ENCODE measurements around the gene ARID2. TPM values are rescaled to one million over a fixed set of nuclear protein-coding genes. Genes with fewer than 3 reads are reported as not detected.

Gene ARID2
- total RNA-seq, 4 donors from 2014 or later: 22.9 to 39.9 (median 33.8) TPM

DNA sequence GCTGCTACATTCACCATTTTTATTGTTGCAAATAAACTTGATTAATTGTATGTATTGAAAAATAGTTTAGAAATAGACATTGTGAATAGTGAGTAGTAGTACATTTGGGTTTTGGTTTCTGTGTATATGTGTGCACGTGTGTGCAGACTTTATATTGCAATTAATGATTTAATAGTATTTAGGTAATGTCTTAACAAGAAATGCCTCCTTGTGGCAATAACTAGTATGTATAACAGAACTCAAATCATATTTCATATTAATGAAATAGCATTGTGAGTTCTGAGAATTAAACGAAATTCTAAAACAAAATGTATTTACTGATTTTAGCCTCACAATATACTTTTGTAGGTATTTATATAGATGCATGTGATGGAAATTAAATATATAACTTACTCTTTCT lies 160.8 kb downstream of the ARID2 start:
- Histone ChIP-seq H3K9me3 (no peaks in the 10 kb centered on the region), H3K4me1 (no peaks in the 10 kb centered on the region), H3K27ac (no peak overlapping the region), H3K36me3 (peaks cover 0 to 40% (median 16%) of the 10 kb centered on the region in 4 donors), H3K4me3 (no peak overlapping the region), H3K27me3 (no peaks in the 10 kb centered on the region)
- WGBS, 2 donors (ENCODE audit: low coverage in 1 of 2): 86 to 89% methylated on average over 2 of the region's 2 CpGs
- TF ChIP-seq POLR2A (IDR thresholded peaks at IDR 0.05) (no peak), EP300 (IDR thresholded peaks at IDR 0.05; ENCODE audit: low read depth) (no peak), POLR2AphosphoS5 (IDR thresholded peaks at IDR 0.05) (no peak)
- intact Hi-C loops (cut with DNase I; ENCODE audit: low total_unique reads) (no loop called here), in situ Hi-C loops (cut with MboI; ENCODE audit: low pct_ligation_motif_present in 1 of 4, low pct_unique_long_range_greater_than_20kb in 1 of 4, low sequenced_read_pairs in 3 of 4) (no loop called here)
- no peak for DNase-seq

DNA sequence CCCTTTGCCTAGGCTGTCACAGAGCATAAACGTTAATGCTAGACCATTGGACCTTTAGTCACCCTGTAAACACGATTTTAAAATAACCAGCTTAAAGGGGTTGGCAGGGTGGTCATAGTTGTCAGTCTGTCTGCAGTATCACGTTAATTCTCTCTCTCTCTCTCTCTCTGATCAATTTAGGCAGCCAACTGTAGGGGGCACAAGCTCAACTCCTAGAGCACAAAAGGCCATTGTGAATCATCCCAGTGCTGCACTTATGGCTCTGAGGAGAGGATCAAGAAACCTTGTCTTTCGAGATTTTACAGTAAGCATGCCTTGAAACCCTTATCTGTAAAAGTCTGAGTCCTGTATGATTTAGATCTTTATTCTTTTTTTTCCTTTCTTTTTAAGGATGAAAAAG lies 163.7 kb downstream of the ARID2 start:
- intact Hi-C loops (cut with DNase I; ENCODE audit: low total_unique reads) (no loop called here), in situ Hi-C loops (cut with MboI; ENCODE audit: low pct_ligation_motif_present in 1 of 4, low pct_unique_long_range_greater_than_20kb in 1 of 4, low sequenced_read_pairs in 3 of 4) (no loop called here)
- Histone ChIP-seq H3K9me3 (no peaks in the 10 kb centered on the region), H3K27me3 (no peaks in the 10 kb centered on the region), H3K4me3 (no peak overlapping the region), H3K27ac (no peak overlapping the region), H3K36me3 (peaks cover 0 to 54% (median 16%) of the 10 kb centered on the region in 4 donors), H3K4me1 (no peaks in the 10 kb centered on the region)
- no peak for DNase-seq
- 71% methylated on average over 4 of the region's 4 CpGs for WGBS, 2 donors (ENCODE audit: low coverage in 1 of 2)
- TF ChIP-seq, protein P1, sequence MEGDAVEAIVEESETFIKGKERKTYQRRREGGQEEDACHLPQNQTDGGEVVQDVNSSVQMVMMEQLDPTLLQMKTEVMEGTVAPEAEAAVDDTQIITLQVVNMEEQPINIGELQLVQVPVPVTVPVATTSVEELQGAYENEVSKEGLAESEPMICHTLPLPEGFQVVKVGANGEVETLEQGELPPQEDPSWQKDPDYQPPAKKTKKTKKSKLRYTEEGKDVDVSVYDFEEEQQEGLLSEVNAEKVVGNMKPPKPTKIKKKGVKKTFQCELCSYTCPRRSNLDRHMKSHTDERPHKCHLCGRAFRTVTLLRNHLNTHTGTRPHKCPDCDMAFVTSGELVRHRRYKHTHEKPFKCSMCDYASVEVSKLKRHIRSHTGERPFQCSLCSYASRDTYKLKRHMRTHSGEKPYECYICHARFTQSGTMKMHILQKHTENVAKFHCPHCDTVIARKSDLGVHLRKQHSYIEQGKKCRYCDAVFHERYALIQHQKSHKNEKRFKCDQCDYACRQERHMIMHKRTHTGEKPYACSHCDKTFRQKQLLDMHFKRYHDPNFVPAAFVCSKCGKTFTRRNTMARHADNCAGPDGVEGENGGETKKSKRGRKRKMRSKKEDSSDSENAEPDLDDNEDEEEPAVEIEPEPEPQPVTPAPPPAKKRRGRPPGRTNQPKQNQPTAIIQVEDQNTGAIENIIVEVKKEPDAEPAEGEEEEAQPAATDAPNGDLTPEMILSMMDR (IDR thresholded peaks at IDR 0.05): no peak
- no peak for TF ChIP-seq POLR2A (IDR thresholded peaks at IDR 0.05)
- no peak for TF ChIP-seq POLR2AphosphoS5 (IDR thresholded peaks at IDR 0.05)
- no peak for TF ChIP-seq EP300 (IDR thresholded peaks at IDR 0.05; ENCODE audit: low read depth)

DNA sequence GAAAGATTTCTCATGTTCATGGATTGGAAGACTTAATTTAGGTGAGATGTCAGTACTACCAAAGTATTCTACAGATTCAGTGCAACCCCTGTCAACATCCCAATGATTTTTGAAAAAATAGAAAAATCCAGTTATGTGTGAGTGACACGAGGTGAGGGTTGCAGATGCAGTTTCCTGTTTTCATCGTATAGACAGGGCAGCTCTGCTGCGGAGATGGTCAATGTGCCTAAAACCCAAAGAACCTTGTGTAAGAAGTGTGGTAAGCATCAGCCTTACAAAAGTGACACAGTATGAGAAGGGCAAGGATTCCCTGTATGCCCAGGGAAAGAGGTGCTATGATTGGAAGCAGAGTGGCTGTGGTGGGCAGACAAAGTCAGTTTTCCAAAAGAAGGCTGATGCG lies 166.5 kb downstream of the ARID2 start:
- Histone ChIP-seq H3K9me3 (no peaks in the 10 kb centered on the region), H3K4me1 (no peaks in the 10 kb centered on the region), H3K27me3 (no peaks in the 10 kb centered on the region), H3K27ac (no peak overlapping the region), H3K4me3 (no peak overlapping the region), H3K36me3 (peaks cover 0 to 54% (median 16%) of the 10 kb centered on the region in 4 donors)
- no peak for DNase-seq
- TF ChIP-seq EP300 (IDR thresholded peaks at IDR 0.05; ENCODE audit: low read depth) (no peak), POLR2AphosphoS5 (IDR thresholded peaks at IDR 0.05) (no peak), POLR2A (IDR thresholded peaks at IDR 0.05) (no peak)
- TF ChIP-seq, protein P1 (IDR thresholded peaks at IDR 0.05): no peak
- intact Hi-C loops (cut with DNase I; ENCODE audit: low total_unique reads) (no loop called here), in situ Hi-C loops (cut with MboI; ENCODE audit: low pct_ligation_motif_present in 1 of 4, low pct_unique_long_range_greater_than_20kb in 1 of 4, low sequenced_read_pairs in 3 of 4) (no loop called here)
- WGBS, 2 donors (ENCODE audit: low coverage in 1 of 2): 94% methylated on average over 3 to 4 of the region's 4 CpGs

DNA sequence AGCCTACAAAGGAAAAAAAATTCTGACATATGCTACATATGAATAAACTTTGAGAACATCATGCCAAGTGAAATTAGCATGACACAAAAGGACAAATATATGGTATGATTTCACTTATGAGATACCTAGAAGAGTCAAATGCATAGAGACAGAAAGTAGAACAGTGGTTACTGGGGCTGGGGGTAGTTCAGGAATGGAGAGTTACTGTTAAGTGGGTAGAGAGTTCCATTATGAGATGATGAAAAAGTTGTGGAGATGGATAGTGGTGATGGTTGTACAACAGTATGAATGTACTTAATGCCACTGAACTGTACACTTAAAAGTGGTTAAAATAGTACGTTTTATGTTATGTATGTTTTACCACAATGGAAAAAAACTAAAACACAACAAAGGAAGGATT lies 168.6 kb downstream of the ARID2 start:
- Histone ChIP-seq H3K27me3 (no peaks in the 10 kb centered on the region), H3K9me3 (no peaks in the 10 kb centered on the region), H3K4me1 (no peaks in the 10 kb centered on the region), H3K4me3 (no peak overlapping the region), H3K27ac (no peak overlapping the region), H3K36me3 (peaks cover 0 to 42% (median 15%) of the 10 kb centered on the region in 4 donors)
- in situ Hi-C loops (cut with MboI; ENCODE audit: low pct_ligation_motif_present in 1 of 4, low pct_unique_long_range_greater_than_20kb in 1 of 4, low sequenced_read_pairs in 3 of 4): no loop called here
- intact Hi-C loops (cut with DNase I; ENCODE audit: low total_unique reads): no loop called here
- DNase-seq: no peak
- no peak for TF ChIP-seq POLR2A (IDR thresholded peaks at IDR 0.05)
- TF ChIP-seq, protein P1 (IDR thresholded peaks at IDR 0.05): no peak
- no peak for TF ChIP-seq POLR2AphosphoS5 (IDR thresholded peaks at IDR 0.05)
- no peak for TF ChIP-seq EP300 (IDR thresholded peaks at IDR 0.05; ENCODE audit: low read depth)
- WGBS, 2 donors (ENCODE audit: low coverage in 1 of 2): 86 to 89% methylated on average over 1 of the region's 1 CpG

DNA sequence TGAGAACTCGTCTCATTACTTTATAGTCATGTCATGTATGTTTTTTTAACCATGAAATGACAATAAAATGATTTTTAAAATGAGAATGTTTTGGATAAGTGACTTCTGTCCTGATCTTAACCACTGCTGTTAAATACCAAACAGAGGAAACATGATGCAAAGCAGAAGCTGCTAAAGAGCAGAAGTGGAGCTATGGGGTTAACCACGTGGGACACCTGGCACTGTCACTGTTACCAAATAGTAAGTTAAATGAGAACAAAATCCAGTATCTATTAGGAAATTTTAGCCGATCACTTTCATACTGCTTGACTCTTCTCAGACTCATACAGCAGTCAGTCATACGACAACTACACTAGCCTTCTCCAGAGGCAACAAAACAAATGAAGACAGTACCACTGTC lies 178.4 kb downstream of the ARID2 start:
- intact Hi-C loops (cut with DNase I; ENCODE audit: low total_unique reads) (no loop called here), in situ Hi-C loops (cut with MboI; ENCODE audit: low pct_ligation_motif_present in 1 of 4, low pct_unique_long_range_greater_than_20kb in 1 of 4, low sequenced_read_pairs in 3 of 4) (no loop called here)
- Histone ChIP-seq H3K4me1 (peaks cover 0 to 6% (median 1%) of the 10 kb centered on the region in 4 donors), H3K9me3 (no peaks in the 10 kb centered on the region), H3K4me3 (no peak overlapping the region), H3K27me3 (no peaks in the 10 kb centered on the region), H3K27ac (no peak overlapping the region), H3K36me3 (peaks cover 0 to 16% (median 2%) of the 10 kb centered on the region in 4 donors)
- DNase-seq: no peak
- TF ChIP-seq, protein P1 (IDR thresholded peaks at IDR 0.05): no peak
- no peak for TF ChIP-seq POLR2A (IDR thresholded peaks at IDR 0.05)
- no peak for TF ChIP-seq EP300 (IDR thresholded peaks at IDR 0.05; ENCODE audit: low read depth)
- TF ChIP-seq POLR2AphosphoS5 (IDR thresholded peaks at IDR 0.05): no peak
- 72% methylated on average over 3 to 4 of the region's 4 CpGs for WGBS, 2 donors (ENCODE audit: low coverage in 1 of 2)

Measured in transverse colon (tissue), 4 donors.